ENCODE data around the gene FAT3.

Gene FAT3

GRCh38 chr11:92224407-92225124 is at the start of gene FAT3:
Gene FAT3 (plus strand): TSS chr11:92224818. CDS start chr11:92352113, 127,295 bp downstream.
- H3K27me3 ChIP-seq (ENCODE audit: control insufficient read depth, insufficient read depth, low read length) = peaks cover 51% of the 10 kb centered on the region
- H3K27ac ChIP-seq (ENCODE audit: low read length) = no peak within 1 kb of the TSS
- peak within 1 kb of the TSS; percentile 53 for H3K9ac ChIP-seq (ENCODE audit: low read length)
- H3K4me3 ChIP-seq (ENCODE audit: low read length) = peak within 1 kb of the TSS; percentile 88
- H3K4me1 ChIP-seq (ENCODE audit: control insufficient read depth, low read depth, low read length) = peaks cover 53% of the 10 kb centered on the region
- no peaks in the 10 kb centered on the region for H3K9me3 ChIP-seq (ENCODE audit: control insufficient read depth, low read depth, low read length)
- H3K36me3 ChIP-seq (ENCODE audit: control insufficient read depth, low read depth, low read length) = no peaks in the 10 kb centered on the region

DNA sequence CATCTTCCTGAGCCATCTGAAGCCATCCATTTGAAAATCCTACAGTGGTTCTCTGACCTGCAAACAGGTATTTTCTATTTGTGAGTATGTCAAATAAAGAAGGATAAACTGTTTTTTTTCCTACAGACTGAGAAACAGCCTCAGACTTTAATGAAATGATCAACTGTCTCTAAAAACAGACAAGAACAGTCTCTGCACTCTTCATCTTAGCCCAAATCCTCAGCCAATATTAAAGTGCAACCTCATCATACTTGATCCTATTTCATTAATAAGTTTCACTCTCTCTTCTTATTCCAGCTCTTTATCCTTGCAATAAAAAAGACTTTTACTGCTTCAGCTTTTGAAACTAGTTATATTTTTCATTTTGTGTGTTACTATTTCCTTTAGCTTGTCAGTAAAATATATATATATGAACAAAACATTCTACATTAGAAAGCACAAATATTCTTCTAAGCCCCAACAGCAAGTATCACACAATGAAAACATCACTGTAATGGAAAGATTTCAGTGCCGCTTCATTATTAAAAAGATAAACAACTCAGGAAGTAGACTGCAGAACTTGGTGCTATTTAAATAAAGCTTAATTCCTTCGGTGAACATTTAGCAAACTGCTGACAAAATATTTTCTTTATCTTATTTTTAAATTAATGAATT is 45.5 kb upstream of the FAT3 start:
- H3K27ac ChIP-seq (ENCODE audit: low read length) = no peak overlapping the region
- no peaks in the 10 kb centered on the region for H3K9me3 ChIP-seq (ENCODE audit: control insufficient read depth, low read depth, low read length)
- no peaks in the 10 kb centered on the region for H3K27me3 ChIP-seq (ENCODE audit: control insufficient read depth, insufficient read depth, low read length)
- H3K4me3 ChIP-seq (ENCODE audit: low read length) = no peak overlapping the region
- no peaks in the 10 kb centered on the region for H3K36me3 ChIP-seq (ENCODE audit: control insufficient read depth, low read depth, low read length)
- H3K9ac ChIP-seq (ENCODE audit: low read length) = no peak overlapping the region
- peaks cover 3% of the 10 kb centered on the region for H3K4me1 ChIP-seq (ENCODE audit: control insufficient read depth, low read depth, low read length)

GRCh38 chr11:92180226-92180625 is 44.4 kb upstream of the FAT3 start:
- no peaks in the 10 kb centered on the region for H3K36me3 ChIP-seq (ENCODE audit: control insufficient read depth, low read depth, low read length)
- H3K27ac ChIP-seq (ENCODE audit: low read length) = no peak overlapping the region
- no peak overlapping the region for H3K4me3 ChIP-seq (ENCODE audit: low read length)
- no peaks in the 10 kb centered on the region for H3K9me3 ChIP-seq (ENCODE audit: control insufficient read depth, low read depth, low read length)
- no peaks in the 10 kb centered on the region for H3K27me3 ChIP-seq (ENCODE audit: control insufficient read depth, insufficient read depth, low read length)
- H3K4me1 ChIP-seq (ENCODE audit: control insufficient read depth, low read depth, low read length) = peaks cover 3% of the 10 kb centered on the region
- no peak overlapping the region for H3K9ac ChIP-seq (ENCODE audit: low read length)

DNA sequence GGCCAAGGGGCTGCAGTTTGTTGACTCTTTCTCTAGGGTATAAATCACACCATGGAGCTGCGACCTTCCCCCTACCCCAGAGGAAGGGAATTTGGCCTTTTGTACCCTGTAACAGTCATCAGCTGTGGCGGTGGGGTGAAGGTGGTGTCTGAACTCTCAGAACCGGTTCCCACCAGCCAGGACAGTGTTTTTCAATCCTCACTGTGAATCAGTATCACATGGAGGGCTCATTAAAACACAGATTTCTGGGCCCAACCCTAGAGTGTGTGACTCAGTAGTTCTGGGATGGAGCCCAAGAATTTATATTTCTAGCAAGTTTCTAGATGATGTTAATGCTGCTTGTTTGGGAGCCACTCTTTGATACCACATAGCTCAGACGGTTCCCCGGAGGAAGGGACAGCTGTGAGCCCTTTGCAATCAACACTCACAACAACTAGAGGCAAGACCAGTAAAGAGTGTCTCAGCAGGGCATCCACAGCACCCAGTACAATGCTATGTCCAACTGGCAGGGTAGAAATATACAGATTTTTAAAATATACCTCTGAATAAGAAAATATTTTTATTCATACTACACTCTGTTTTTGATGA is 43.9 kb upstream of the FAT3 start:
- peaks cover 3% of the 10 kb centered on the region for H3K4me1 ChIP-seq (ENCODE audit: control insufficient read depth, low read depth, low read length)
- H3K4me3 ChIP-seq (ENCODE audit: low read length) = no peak overlapping the region
- no peak overlapping the region for H3K27ac ChIP-seq (ENCODE audit: low read length)
- H3K9ac ChIP-seq (ENCODE audit: low read length) = no peak overlapping the region
- H3K36me3 ChIP-seq (ENCODE audit: control insufficient read depth, low read depth, low read length) = no peaks in the 10 kb centered on the region
- H3K27me3 ChIP-seq (ENCODE audit: control insufficient read depth, insufficient read depth, low read length) = no peaks in the 10 kb centered on the region
- no peaks in the 10 kb centered on the region for H3K9me3 ChIP-seq (ENCODE audit: control insufficient read depth, low read depth, low read length)

DNA sequence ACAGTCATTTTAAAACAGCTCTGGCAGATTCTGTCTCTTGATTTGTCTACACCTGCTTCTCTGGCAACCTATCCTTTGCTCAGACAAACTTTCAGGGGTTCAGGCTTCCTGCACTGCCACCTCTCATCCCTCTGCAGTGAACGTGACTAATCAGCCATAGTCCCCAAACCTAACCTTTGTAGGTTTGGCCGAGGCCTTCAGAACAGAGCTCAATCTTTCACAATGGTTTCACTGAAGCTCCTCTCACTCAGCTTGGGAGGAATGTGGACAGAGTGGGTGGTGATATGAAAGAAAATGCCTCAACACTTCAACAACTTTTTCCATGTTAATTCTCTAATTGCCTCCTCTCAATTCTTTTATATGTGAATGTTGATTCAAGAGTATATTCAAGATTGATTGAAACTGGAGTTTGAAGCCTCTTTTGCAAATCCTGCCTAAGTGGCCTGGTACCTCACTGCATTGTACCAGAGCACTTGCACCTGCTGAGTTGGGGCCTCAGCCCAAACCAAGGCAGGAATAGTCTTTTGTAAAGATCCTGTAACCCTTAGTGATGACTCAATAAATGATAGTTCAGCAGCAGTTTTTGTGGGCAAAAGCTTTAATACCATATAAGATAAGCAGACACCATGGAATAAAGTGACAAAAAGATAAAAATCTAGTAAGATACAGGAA is 33.9 kb upstream of the FAT3 start:
- Histone ChIP-seq H3K4me1 (ENCODE audit: control insufficient read depth, low read depth, low read length) (no peaks in the 10 kb centered on the region), H3K27me3 (ENCODE audit: control insufficient read depth, insufficient read depth, low read length) (no peaks in the 10 kb centered on the region), H3K9me3 (ENCODE audit: control insufficient read depth, low read depth, low read length) (no peaks in the 10 kb centered on the region), H3K9ac (ENCODE audit: low read length) (no peak overlapping the region), H3K4me3 (ENCODE audit: low read length) (no peak overlapping the region), H3K27ac (ENCODE audit: low read length) (no peak overlapping the region), H3K36me3 (ENCODE audit: control insufficient read depth, low read depth, low read length) (no peaks in the 10 kb centered on the region)

DNA sequence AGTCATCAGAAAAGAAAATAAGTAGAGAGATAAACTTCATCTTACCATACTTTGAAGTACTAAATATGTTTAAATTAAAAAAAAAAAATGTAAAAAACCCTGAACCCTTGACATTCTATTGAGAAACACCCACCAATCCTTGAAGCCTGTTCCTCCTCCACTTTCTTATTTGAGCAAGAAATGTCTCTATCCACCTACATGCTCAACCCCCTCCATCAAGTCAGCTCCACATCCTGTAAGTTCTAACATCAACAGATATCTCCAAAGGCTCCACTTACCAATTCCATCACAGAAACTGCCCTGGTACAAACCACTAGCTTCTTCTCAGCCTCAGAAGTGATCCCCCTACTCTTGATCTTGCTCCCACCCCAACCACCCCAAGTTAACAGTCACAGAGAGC is 32.5 kb upstream of the FAT3 start:
- Histone ChIP-seq H3K9me3 (ENCODE audit: control insufficient read depth, low read depth, low read length) (no peaks in the 10 kb centered on the region), H3K36me3 (ENCODE audit: control insufficient read depth, low read depth, low read length) (no peaks in the 10 kb centered on the region), H3K27ac (ENCODE audit: low read length) (no peak overlapping the region), H3K27me3 (ENCODE audit: control insufficient read depth, insufficient read depth, low read length) (no peaks in the 10 kb centered on the region), H3K9ac (ENCODE audit: low read length) (no peak overlapping the region), H3K4me1 (ENCODE audit: control insufficient read depth, low read depth, low read length) (no peaks in the 10 kb centered on the region), H3K4me3 (ENCODE audit: low read length) (no peak overlapping the region)

DNA sequence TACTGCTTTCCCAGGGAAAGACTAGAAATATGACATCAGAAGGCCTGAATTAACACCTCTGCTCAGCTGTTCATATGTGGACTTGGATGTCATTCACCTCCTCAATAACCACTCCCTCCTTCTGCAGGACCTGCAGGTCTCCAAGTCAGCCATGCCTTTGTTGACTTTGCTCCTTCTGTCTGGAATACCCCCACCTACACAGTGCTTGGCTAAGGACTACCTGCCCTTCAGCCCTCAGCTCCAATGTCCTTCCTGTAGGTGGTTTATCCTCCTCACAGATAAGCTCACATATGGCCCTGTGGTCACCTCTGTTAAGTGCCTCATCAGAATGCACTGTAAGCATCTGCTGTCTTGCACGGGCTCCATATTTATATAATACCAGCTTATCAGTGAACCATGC is 26.4 kb upstream of the FAT3 start:
- Histone ChIP-seq H3K9ac (ENCODE audit: low read length) (no peak overlapping the region), H3K4me1 (ENCODE audit: control insufficient read depth, low read depth, low read length) (no peaks in the 10 kb centered on the region), H3K27ac (ENCODE audit: low read length) (no peak overlapping the region), H3K36me3 (ENCODE audit: control insufficient read depth, low read depth, low read length) (no peaks in the 10 kb centered on the region), H3K9me3 (ENCODE audit: control insufficient read depth, low read depth, low read length) (no peaks in the 10 kb centered on the region), H3K4me3 (ENCODE audit: low read length) (no peak overlapping the region), H3K27me3 (ENCODE audit: control insufficient read depth, insufficient read depth, low read length) (no peaks in the 10 kb centered on the region)

GRCh38 chr11:92199991-92200390 is 24.6 kb upstream of the FAT3 start:
- Histone ChIP-seq H3K9me3 (ENCODE audit: control insufficient read depth, low read depth, low read length) (no peaks in the 10 kb centered on the region), H3K27me3 (ENCODE audit: control insufficient read depth, insufficient read depth, low read length) (no peaks in the 10 kb centered on the region), H3K9ac (ENCODE audit: low read length) (no peak overlapping the region), H3K36me3 (ENCODE audit: control insufficient read depth, low read depth, low read length) (no peaks in the 10 kb centered on the region), H3K4me1 (ENCODE audit: control insufficient read depth, low read depth, low read length) (no peaks in the 10 kb centered on the region), H3K4me3 (ENCODE audit: low read length) (no peak overlapping the region), H3K27ac (ENCODE audit: low read length) (no peak overlapping the region)

- Histone ChIP-seq H3K9ac (ENCODE audit: low read length) (no peak overlapping the region), H3K27me3 (ENCODE audit: control insufficient read depth, insufficient read depth, low read length) (no peaks in the 10 kb centered on the region), H3K4me1 (ENCODE audit: control insufficient read depth, low read depth, low read length) (peaks cover 4% of the 10 kb centered on the region)
Observed at GRCh38 chr11:92204731-92205130, 19.9 kb upstream of the FAT3 start.

DNA sequence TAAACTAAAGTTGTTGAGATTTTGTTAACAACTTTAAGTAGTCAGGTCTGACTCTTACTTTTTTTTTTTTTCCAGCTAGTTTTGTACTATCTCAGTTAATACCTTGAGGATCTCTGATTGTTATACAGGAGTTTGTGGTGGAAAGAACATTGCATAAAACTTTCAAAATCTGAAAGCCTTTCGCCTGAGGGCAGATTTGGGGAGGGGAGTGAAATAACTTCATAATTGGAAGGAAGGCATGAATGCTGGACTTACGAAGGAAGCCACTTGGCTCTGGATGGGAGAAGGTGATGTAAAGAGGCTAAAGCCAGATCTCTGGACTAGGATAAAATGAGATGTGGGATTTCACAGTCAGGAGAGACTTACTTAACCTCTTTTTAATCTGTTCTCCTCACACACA is 18.2 kb upstream of the FAT3 start:
- Histone ChIP-seq H3K4me1 (ENCODE audit: control insufficient read depth, low read depth, low read length) (peaks cover 4% of the 10 kb centered on the region), H3K36me3 (ENCODE audit: control insufficient read depth, low read depth, low read length) (no peaks in the 10 kb centered on the region), H3K4me3 (ENCODE audit: low read length) (no peak overlapping the region), H3K27me3 (ENCODE audit: control insufficient read depth, insufficient read depth, low read length) (no peaks in the 10 kb centered on the region), H3K9me3 (ENCODE audit: control insufficient read depth, low read depth, low read length) (no peaks in the 10 kb centered on the region), H3K27ac (ENCODE audit: low read length) (no peak overlapping the region), H3K9ac (ENCODE audit: low read length) (no peak overlapping the region)

More at GRCh38 chr11:92204731-92205130, 19.9 kb upstream of the FAT3 start:
- H3K27ac ChIP-seq (ENCODE audit: low read length) = no peak overlapping the region
- no peaks in the 10 kb centered on the region for H3K36me3 ChIP-seq (ENCODE audit: control insufficient read depth, low read depth, low read length)
- H3K9me3 ChIP-seq (ENCODE audit: control insufficient read depth, low read depth, low read length) = no peaks in the 10 kb centered on the region
- no peak overlapping the region for H3K4me3 ChIP-seq (ENCODE audit: low read length)

DNA sequence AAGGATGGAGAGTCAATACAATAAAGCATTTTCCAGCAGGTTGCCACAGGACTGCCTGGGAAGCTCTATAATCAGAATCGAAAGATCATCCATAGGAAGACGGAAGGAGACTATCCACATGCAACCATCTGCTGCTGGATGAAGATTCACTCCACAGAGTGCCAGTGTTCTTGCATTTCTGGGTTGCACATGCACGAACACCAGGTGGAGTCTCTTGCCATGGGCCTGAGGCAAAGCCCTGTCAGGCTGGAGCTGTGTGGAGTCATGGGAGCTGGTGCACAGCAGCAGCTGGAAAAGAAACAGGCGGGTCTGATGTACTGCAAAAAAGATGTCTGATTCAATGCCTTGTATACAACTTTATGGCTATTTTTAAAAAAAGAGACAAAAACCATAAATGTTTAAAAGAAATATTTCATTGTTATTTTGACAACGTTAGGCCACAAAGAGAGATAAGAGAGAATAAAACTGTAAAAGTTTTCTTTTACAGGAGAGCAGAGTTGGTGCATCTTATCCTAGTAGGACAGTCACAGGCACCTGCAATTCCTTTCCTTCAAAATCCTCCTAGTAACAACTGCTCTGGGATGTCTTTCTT is 12.9 kb upstream of the FAT3 start:
- H3K36me3 ChIP-seq (ENCODE audit: control insufficient read depth, low read depth, low read length) = no peaks in the 10 kb centered on the region
- no peak overlapping the region for H3K9ac ChIP-seq (ENCODE audit: low read length)
- no peak overlapping the region for H3K4me3 ChIP-seq (ENCODE audit: low read length)
- no peaks in the 10 kb centered on the region for H3K9me3 ChIP-seq (ENCODE audit: control insufficient read depth, low read depth, low read length)
- H3K27ac ChIP-seq (ENCODE audit: low read length) = no peak overlapping the region
- no peaks in the 10 kb centered on the region for H3K27me3 ChIP-seq (ENCODE audit: control insufficient read depth, insufficient read depth, low read length)
- H3K4me1 ChIP-seq (ENCODE audit: control insufficient read depth, low read depth, low read length) = peaks cover 27% of the 10 kb centered on the region

Data from iPS-18a (cell line).